Esophagus squamous epithelium (tissue), 4 donors: Measurements from ENCODE around the gene MYLK3.

Experiments
- CTCF ChIP-seq, 6 experiments: fragments of 450-650 bp in 4 of 6; fragments of 200-600 bp in 2 of 6; sonication (generic) in 2 of 6; IDR thresholded peaks; one replicate each; pipeline ENCODE4 v1.5.1; 2016 to 2019; ENCODE audit warnings: antibody characterized with exemption in 6 of 6, mild to moderate bottlenecking in 4 of 6, moderate library complexity in 4 of 6
- POLR2A ChIP-seq, 4 donors: fragments of 450-650 bp; IDR thresholded peaks; one replicate each; pipeline ENCODE4 v1.6.1; 2017; ENCODE audit warnings: antibody characterized with exemption in 4 of 4, mild to moderate bottlenecking in 4 of 4, moderate library complexity in 3 of 4

- TF ChIP-seq CTCF (IDR thresholded peaks at IDR 0.05) (no peak), POLR2A (IDR thresholded peaks at IDR 0.05) (no peak)
Measured at GRCh38 chr16:46785076-46785845, 37.1 kb upstream of the MYLK3 start.
